HFFc6 (cell line): ENCODE data around the gene IL1R1. TPM values are rescaled to one million over a fixed set of nuclear protein-coding genes. Genes with fewer than 3 reads are reported as not detected.
A peak's percentile ranks its signal among the peaks of the same experiment; 100 is the strongest.

Experiments used
- DNase-seq: peaks from one replicate; pipeline ENCODE4 v3.0.0-alpha.2; 2018
- H3K27ac Mint-ChIP-seq: 2 replicates; pipeline ENCODE4 v1.8.0; 2020; ENCODE audit warnings: mild to moderate bottlenecking, mixed read lengths
- H3K27me3 Mint-ChIP-seq: 2 replicates; pipeline ENCODE4 v1.8.0; 2021; ENCODE audit warnings: mild to moderate bottlenecking, moderate library complexity, mixed read lengths; ENCODE audit not compliant: insufficient read depth
- H3K36me3 Mint-ChIP-seq: 2 replicates; pipeline ENCODE4 v1.8.0; 2021; ENCODE audit warnings: low read depth, mixed read lengths
- H3K4me1 Mint-ChIP-seq: 2 replicates; pipeline ENCODE4 v1.8.0; 2020; ENCODE audit warnings: low read depth, mixed read lengths
- H3K4me3 Mint-ChIP-seq: 2 replicates; pipeline ENCODE4 v1.8.0; 2020; ENCODE audit warnings: mild to moderate bottlenecking, moderate library complexity, mixed read lengths
- H3K9me3 Mint-ChIP-seq: 2 replicates; pipeline ENCODE4 v1.8.0; 2020; ENCODE audit warnings: mild to moderate bottlenecking, mixed read lengths
- CTCF ChIP-seq: fragments of 200-600 bp; sonication (generic); IDR thresholded peaks from 2 replicates; pipeline ENCODE4 v1.5.0; 2021; ENCODE audit warnings: antibody characterized with exemption, mild to moderate bottlenecking
- total RNA-seq, 6 experiments: library from RNA; stranded (reverse); fragmentation: NEBNext Ultra II Directional; extraction: Animal tissue kit (Norgen Biotek cat#: 25700); gene quantifications; 2 replicates in 1 of 6; 3 replicates in 5 of 6; pipeline ENCODE4 v1.2.3, GENCODE V29; 2021

IL1R1 gene
- total RNA-seq, 6 experiments from 2014 or later = 13.8 to 25.0 (median 22.9) TPM

GRCh38 chr2:102112692-102113665, 29.6 kb upstream of the IL1R1 start:
- peak; percentile 39 for DNase-seq

GRCh38 chr2:102114290-102114721, 28.2 kb upstream of the IL1R1 start:
- no peaks in the 10 kb centered on the region; the same call in 1 of the 2 replicates for H3K27me3 Mint-ChIP-seq
- H3K9me3 Mint-ChIP-seq = no peaks in the 10 kb centered on the region
- peaks cover 53% of the 10 kb centered on the region for H3K4me1 Mint-ChIP-seq
- no peak overlapping the region for H3K4me3 Mint-ChIP-seq
- H3K36me3 Mint-ChIP-seq = peaks cover 17% of the 10 kb centered on the region
- DNase-seq = no peak
- TF ChIP-seq CTCF = no peak
- H3K27ac Mint-ChIP-seq = no peak overlapping the region

More at GRCh38 chr2:102112692-102113665, 29.6 kb upstream of the IL1R1 start:
- Mint-ChIP-seq H3K36me3 (peaks cover 17% of the 10 kb centered on the region), H3K27ac (no peak overlapping the region; the same call in 1 of the 2 replicates), H3K4me1 (peaks cover 59% of the 10 kb centered on the region), H3K27me3 (no peaks in the 10 kb centered on the region; the same call in 1 of the 2 replicates), H3K9me3 (no peaks in the 10 kb centered on the region), H3K4me3 (peak overlapping the region; percentile 52)
- no peak for TF ChIP-seq CTCF

GRCh38 chr2:102114851-102115497, 27.6 kb upstream of the IL1R1 start:
- no peak for TF ChIP-seq CTCF
- H3K4me3 Mint-ChIP-seq = no peak overlapping the region
- H3K27ac Mint-ChIP-seq = no peak overlapping the region
- H3K27me3 Mint-ChIP-seq = no peaks in the 10 kb centered on the region; the same call in 1 of the 2 replicates
- H3K4me1 Mint-ChIP-seq = peaks cover 53% of the 10 kb centered on the region
- peaks cover 17% of the 10 kb centered on the region for H3K36me3 Mint-ChIP-seq
- no peak for DNase-seq
- H3K9me3 Mint-ChIP-seq = no peaks in the 10 kb centered on the region

- Mint-ChIP-seq H3K9me3 (no peaks in the 10 kb centered on the region), H3K36me3 (peaks cover 17% of the 10 kb centered on the region; the same call in 1 of the 2 replicates), H3K4me1 (peaks cover 59% of the 10 kb centered on the region), H3K4me3 (no peak overlapping the region), H3K27me3 (peaks cover 2% of the 10 kb centered on the region), H3K27ac (no peak overlapping the region)
- no peak for TF ChIP-seq CTCF
- DNase-seq = no peak
These were observed 25.7 kb upstream of the IL1R1 start for GRCh38 chr2:102116630-102117471.

- H3K4me3 Mint-ChIP-seq = no peak overlapping the region
- peaks cover 59% of the 10 kb centered on the region for H3K4me1 Mint-ChIP-seq
- H3K27ac Mint-ChIP-seq = no peak overlapping the region
- TF ChIP-seq CTCF = no peak
- peaks cover 12% of the 10 kb centered on the region; the same call in 1 of the 2 replicates for H3K36me3 Mint-ChIP-seq
- peaks cover 2% of the 10 kb centered on the region for H3K27me3 Mint-ChIP-seq
- no peak for DNase-seq
- H3K9me3 Mint-ChIP-seq = no peaks in the 10 kb centered on the region
These were observed 25.1 kb upstream of the IL1R1 start for GRCh38 chr2:102117472-102117858.
